Coronary artery (tissue), 2 donors: Measurements from ENCODE around the gene TMEM80.
A peak's percentile ranks its signal among the peaks of the same experiment; 100 is the strongest.

ENCODE experiments used
- DNase-seq: peaks from one replicate; pipeline ENCODE4 v3.0.0-alpha.2; 2017; ENCODE audit warnings: low spot score
- H3K27ac ChIP-seq, 2 donors: fragments of 200-600 bp; sonication (generic); one replicate each; pipeline ENCODE4 v1.5.1; 2016 to 2019
- H3K4me3 ChIP-seq: fragments of 200-600 bp; sonication (generic); 2 replicates; pipeline ENCODE4 v1.5.1; 2016; ENCODE audit warnings: mild to moderate bottlenecking, moderate library complexity
- CTCF ChIP-seq: fragments of 200-600 bp; sonication (generic); IDR thresholded peaks from one replicate; pipeline ENCODE4 v1.5.1; 2019; ENCODE audit warnings: antibody characterized with exemption

Gene TMEM80

DNA sequence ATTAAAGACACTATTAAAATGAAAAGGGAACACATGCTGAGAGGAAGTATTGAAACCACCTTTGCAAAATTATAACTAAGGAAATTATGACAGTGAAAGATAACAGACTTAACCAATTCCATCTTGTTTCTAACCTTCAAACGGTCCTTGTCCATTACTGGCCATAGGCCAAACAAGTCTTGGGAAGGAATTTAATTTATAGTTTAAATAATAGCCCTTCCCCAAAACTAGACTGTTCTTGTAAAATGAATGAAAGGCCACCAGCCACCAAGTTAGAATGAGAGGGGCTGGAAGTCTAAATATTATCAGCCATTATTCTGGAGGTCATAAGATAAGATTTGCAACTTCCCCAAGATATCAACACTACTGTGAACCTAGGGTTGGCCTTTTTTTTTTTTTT, 49.8 kb downstream of the TMEM80 start:
- DNase-seq, result no peak
- no peak overlapping the region for H3K4me3 ChIP-seq
- H3K27ac ChIP-seq, result no peak overlapping the region
- no peak for TF ChIP-seq CTCF

DNA sequence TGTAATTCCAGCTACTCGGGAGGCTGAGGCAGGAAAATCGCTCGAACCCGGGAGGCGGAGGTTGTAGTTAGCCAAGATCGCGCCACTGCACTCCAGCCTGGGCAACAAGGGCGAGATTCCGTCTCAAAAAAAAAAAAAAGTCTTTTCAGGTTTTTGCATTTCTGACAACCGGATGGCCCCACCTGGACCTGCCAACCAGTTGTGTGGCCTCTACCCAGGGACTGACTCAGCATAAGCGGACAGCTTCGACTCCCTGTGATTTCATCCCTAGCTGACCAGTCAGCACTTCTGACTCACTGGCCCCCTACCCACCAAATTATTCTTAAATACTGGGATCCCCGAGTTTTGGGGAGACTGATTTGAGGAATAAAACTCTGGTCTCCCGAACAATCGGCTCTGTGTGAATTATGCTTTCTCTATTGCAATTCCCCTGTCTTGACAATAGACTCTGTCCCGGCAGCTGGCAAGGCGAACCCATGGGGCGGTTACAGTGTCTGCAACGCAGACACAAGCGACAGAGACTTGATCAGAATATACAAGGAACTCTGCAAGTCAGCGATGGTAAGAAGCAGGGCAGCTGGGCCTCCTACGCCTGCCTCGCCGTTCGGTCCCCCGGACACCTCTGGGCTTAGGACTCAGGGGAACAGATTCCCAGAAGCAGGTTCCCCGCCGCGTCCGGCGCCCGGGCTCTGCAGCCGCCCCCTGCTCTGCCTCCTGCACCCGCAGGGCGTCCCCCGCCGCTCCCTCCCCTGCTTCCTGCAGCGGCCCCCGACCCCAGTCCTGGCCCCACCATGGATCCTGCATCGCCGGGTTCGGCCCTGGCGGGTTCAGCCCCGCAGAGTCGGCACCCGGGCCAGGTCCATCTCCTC, 50.9 kb downstream of the TMEM80 start:
- DNase-seq, result peak; percentile 80

GRCh38 chr11:747158-748006, 51.8 kb downstream of the TMEM80 start, which contains the start of gene TALDO1:
Gene TALDO1 (plus strand): TSS chr11:747464. CDS start chr11:747482, 18 bp downstream.
- Histone ChIP-seq H3K4me3 (peak within 1 kb of the TSS; percentile 97), H3K27ac (peak within 1 kb of the TSS; percentile 64 to 94)
- TF ChIP-seq CTCF, result no peak
- peak; percentile 94 for DNase-seq

More for the DNA sequence above, 50.9 kb downstream of the TMEM80 start:
- Histone ChIP-seq H3K27ac (peak overlapping the region; percentile 64 to 94), H3K4me3 (peak overlapping the region; percentile 97)
- TF ChIP-seq CTCF, result no peak

GRCh38 chr11:748007-748359, 52.4 kb downstream of the TMEM80 start:
- peak overlapping the region; percentile 64 to 94 for H3K27ac ChIP-seq
- TF ChIP-seq CTCF, result no peak
- no peak for DNase-seq

GRCh38 chr11:749731-750130, 54.1 kb downstream of the TMEM80 start:
- Histone ChIP-seq H3K27ac (no peak overlapping the region), H3K4me3 (no peak overlapping the region)
- no peak for DNase-seq
- TF ChIP-seq CTCF, result no peak

More at GRCh38 chr11:748007-748359, 52.4 kb downstream of the TMEM80 start:
- H3K4me3 ChIP-seq, result peak overlapping the region; percentile 97
